22Rv1 (cell line): Measurements from ENCODE around the gene OSBPL2.

Experiments used
- CTCF ChIP-seq: fragments of 450-650 bp; IDR thresholded peaks from 2 replicates; pipeline ENCODE4 v1.5.1; 2017; ENCODE audit warnings: mild to moderate bottlenecking
- ZFX ChIP-seq: fragments of 450-650 bp; IDR thresholded peaks from 2 replicates; pipeline ENCODE4 v1.6.1; 2017; ENCODE audit warnings: antibody characterized with exemption, borderline replicate concordance

- TF ChIP-seq CTCF (no peak), ZFX (no peak)
Measured at GRCh38 chr20:62198496-62198895, 39.8 kb upstream of the OSBPL2 start.
